Loucy (cell line): ENCODE results near the gene LHFPL3.

Source experiments
- EZH2phosphoT487 ChIP-seq: fragments of 200-600 bp; IDR thresholded peaks from 2 replicates; pipeline ENCODE4 v1.6.1; 2018; ENCODE audit warnings: antibody characterized with exemption, mild to moderate bottlenecking, moderate library complexity, borderline replicate concordance
- TF ChIP-seq, protein P1 (sequence below): fragments of 200-600 bp; sonication (generic); conservative IDR thresholded peaks from 2 replicates; pipeline ENCODE4 v1.5.1; 2014; ENCODE audit warnings: mild to moderate bottlenecking, antibody characterized with exemption, low read length

DNA sequence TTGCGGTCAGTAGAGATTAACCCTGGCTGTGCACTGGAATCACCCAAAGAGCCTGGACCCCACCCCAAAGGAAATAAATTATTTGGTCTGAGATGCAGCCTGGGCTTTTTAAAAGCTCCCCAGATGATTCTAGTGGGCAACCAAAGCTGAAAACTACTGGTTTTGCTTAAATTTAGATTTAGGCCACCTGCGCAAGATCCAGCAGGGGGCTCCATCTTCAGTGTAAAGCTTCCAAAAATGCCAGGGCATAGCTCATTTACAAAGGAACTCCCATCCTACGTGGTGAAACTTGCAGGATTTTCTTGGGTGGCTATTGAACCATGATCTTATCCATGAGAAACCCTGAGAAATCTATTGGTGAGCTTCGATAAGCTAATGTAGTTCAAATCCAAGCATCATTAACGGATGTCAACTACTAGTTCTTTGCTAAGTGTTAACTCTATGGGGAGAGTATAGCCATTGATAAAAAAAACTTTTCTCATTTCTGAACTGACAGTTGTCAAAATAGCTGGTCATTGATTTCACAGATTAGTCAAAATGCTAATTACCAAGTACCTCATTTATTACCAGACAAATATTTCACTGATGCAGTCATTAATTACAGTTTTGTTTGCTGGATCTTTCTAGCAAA is 315.3 kb downstream of the LHFPL3 start:
- TF ChIP-seq EZH2phosphoT487 = no peak
- TF ChIP-seq, protein P1, sequence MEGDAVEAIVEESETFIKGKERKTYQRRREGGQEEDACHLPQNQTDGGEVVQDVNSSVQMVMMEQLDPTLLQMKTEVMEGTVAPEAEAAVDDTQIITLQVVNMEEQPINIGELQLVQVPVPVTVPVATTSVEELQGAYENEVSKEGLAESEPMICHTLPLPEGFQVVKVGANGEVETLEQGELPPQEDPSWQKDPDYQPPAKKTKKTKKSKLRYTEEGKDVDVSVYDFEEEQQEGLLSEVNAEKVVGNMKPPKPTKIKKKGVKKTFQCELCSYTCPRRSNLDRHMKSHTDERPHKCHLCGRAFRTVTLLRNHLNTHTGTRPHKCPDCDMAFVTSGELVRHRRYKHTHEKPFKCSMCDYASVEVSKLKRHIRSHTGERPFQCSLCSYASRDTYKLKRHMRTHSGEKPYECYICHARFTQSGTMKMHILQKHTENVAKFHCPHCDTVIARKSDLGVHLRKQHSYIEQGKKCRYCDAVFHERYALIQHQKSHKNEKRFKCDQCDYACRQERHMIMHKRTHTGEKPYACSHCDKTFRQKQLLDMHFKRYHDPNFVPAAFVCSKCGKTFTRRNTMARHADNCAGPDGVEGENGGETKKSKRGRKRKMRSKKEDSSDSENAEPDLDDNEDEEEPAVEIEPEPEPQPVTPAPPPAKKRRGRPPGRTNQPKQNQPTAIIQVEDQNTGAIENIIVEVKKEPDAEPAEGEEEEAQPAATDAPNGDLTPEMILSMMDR = peak; percentile 79
